ENCODE measurements around the gene DOCK4. TPM values are rescaled to one million over a fixed set of nuclear protein-coding genes. Genes with fewer than 3 reads are reported as not detected.

The DOCK4 gene
- total and polyA plus RNA-seq, 2 experiments from 2014 or later, result 2.1 to 5.0 TPM

DNA sequence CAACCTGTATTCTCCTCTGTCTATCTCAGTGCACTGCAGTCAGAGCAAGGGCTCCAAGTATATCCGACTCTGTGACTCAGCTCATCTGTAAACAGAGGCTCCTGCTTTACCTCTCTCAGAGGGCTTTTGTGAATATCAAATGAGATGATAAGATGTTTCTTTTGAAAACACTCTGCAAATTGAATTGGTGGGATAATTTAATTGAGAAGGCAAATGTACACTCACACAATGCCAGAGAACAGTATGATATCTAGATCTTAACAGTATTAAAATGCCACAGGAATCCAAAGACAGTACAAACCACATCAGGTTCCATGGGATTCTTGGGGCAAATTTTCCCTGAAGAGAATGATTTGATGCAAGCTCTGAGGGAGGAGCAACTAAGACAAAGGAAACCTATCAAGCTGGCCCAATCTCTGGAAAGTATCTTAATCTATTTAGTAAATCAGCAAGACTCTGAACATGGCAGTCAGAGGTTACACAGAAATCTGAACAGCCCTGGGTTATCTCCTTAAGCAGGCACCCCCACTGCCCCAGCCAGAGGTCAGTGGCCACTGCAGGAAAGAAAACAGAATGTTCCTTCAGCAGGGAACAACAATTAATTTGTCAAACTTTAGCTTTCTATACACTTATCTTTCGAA is 45.9 kb downstream of the DOCK4 start:
- Histone ChIP-seq H3K27me3 (replicated peaks; ENCODE audit: insufficient read depth) (no peaks in the 10 kb centered on the region), H3K27ac (no peak overlapping the region), H3K4me3 (no peak overlapping the region), H3K4me1 (ENCODE audit: insufficient read depth) (peaks cover 13% of the 10 kb centered on the region), H3K9me2 (ENCODE audit: insufficient read depth) (no peaks in the 10 kb centered on the region), H3F3A (ENCODE audit: insufficient read depth) (no peaks in the 10 kb centered on the region), H3K79me2 (ENCODE audit: insufficient read depth) (no peaks in the 10 kb centered on the region), H2AFZ (no peak overlapping the region), H3K4me2 (ENCODE audit: unreplicated experiment) (no peak overlapping the region), H3K36me3 (ENCODE audit: low read depth) (no peaks in the 10 kb centered on the region), H4K20me1 (ENCODE audit: insufficient read depth) (no peaks in the 10 kb centered on the region), H3K9me3 (ENCODE audit: low read depth) (no peaks in the 10 kb centered on the region), H3K9ac (no peak overlapping the region)
- WGBS, 2 experiments (ENCODE audit: low coverage in 1 of 2, low lambda C conversion rate in 2 of 2, missing lambda C conversion rate in 2 of 2), result 89 to 95% methylated on average over 2 of the region's 2 CpGs
- in situ Hi-C loops (cut with MboI), result no loop called here
- no peak for DNase-seq
- TF ChIP-seq EZH2phosphoT487 (IDR thresholded peaks at IDR 0.05; ENCODE audit: insufficient read depth, low read depth) (no peak), EZH2 (IDR thresholded peaks at IDR 0.05; ENCODE audit: insufficient read depth, poor library complexity, severe bottlenecking) (no peak)

DNA sequence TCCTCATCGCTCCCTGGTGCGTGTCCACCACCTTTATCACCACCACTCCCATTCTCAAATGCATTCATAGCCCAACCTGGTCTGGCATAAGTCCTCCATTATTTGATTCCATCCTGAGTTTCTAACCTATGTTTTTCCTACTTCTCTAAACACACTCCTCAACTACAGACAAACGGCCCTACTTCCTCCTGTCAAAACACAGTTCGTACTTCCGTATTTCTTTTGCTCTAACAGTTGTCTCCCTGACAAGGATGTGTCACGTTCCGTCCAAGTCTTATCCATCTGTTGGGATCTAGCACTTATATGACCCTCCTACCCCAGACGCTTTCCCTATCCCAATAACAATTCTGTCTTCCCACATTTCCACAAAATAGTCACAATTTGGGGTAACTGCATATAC is 46.8 kb downstream of the DOCK4 start:
- Histone ChIP-seq H3K9ac (no peak overlapping the region), H3K9me2 (ENCODE audit: insufficient read depth) (no peaks in the 10 kb centered on the region), H2AFZ (no peak overlapping the region), H3K4me1 (ENCODE audit: insufficient read depth) (peaks cover 13% of the 10 kb centered on the region), H3K4me3 (no peak overlapping the region), H3K9me3 (ENCODE audit: low read depth) (no peaks in the 10 kb centered on the region), H3K36me3 (ENCODE audit: low read depth) (no peaks in the 10 kb centered on the region), H3K27ac (no peak overlapping the region), H3K4me2 (ENCODE audit: unreplicated experiment) (no peak overlapping the region), H3K27me3 (replicated peaks; ENCODE audit: insufficient read depth) (no peaks in the 10 kb centered on the region), H3K79me2 (ENCODE audit: insufficient read depth) (no peaks in the 10 kb centered on the region), H4K20me1 (ENCODE audit: insufficient read depth) (no peaks in the 10 kb centered on the region), H3F3A (ENCODE audit: insufficient read depth) (no peaks in the 10 kb centered on the region)
- no peak for TF ChIP-seq EZH2phosphoT487 (IDR thresholded peaks at IDR 0.05; ENCODE audit: insufficient read depth, low read depth)
- TF ChIP-seq EZH2 (IDR thresholded peaks at IDR 0.05; ENCODE audit: insufficient read depth, poor library complexity, severe bottlenecking), result no peak
- in situ Hi-C loops (cut with MboI), result no loop called here
- no peak for DNase-seq
- WGBS, 2 experiments (ENCODE audit: low coverage in 1 of 2, low lambda C conversion rate in 2 of 2, missing lambda C conversion rate in 2 of 2), result 90 to 97% methylated on average over 8 of the region's 8 CpGs

DNA sequence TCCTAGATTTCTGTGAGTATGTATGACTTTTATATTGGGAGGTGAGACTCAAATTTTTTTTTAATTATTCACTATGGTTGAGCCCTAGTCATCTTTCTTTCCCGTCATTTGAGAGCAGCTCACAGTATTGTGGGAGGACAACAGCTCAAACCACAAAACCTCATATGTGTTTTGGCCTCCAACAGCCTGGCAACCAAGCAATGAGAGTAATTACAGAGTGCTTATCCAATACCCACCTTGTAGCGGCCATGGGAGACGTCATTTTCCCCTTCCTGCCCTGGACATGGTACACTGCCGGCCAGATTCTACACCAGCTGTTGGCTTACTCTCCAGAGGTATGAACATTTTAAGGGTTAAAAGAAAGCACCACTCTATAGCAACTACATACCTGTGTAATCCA is 49.1 kb downstream of the DOCK4 start:
- no peak overlapping the region for H3K4me3 ChIP-seq
- H3K9me3 ChIP-seq (ENCODE audit: low read depth), result no peaks in the 10 kb centered on the region
- in situ Hi-C loops (cut with MboI), result no loop called here
- no peak overlapping the region for H3K9ac ChIP-seq
- no peaks in the 10 kb centered on the region for H3K79me2 ChIP-seq (ENCODE audit: insufficient read depth)
- H3K4me2 ChIP-seq (ENCODE audit: unreplicated experiment), result no peak overlapping the region
- H3K4me1 ChIP-seq (ENCODE audit: insufficient read depth), result peaks cover 13% of the 10 kb centered on the region
- H4K20me1 ChIP-seq (ENCODE audit: insufficient read depth), result no peaks in the 10 kb centered on the region
- no peaks in the 10 kb centered on the region for H3K27me3 ChIP-seq (replicated peaks; ENCODE audit: insufficient read depth)
- H3K36me3 ChIP-seq (ENCODE audit: low read depth), result no peaks in the 10 kb centered on the region
- DNase-seq, result peak; percentile 84
- TF ChIP-seq EZH2phosphoT487 (IDR thresholded peaks at IDR 0.05; ENCODE audit: insufficient read depth, low read depth) (no peak), EZH2 (IDR thresholded peaks at IDR 0.05; ENCODE audit: insufficient read depth, poor library complexity, severe bottlenecking) (no peak)
- H3K9me2 ChIP-seq (ENCODE audit: insufficient read depth), result no peaks in the 10 kb centered on the region
- peak overlapping the region; percentile 25; the same call in 1 of the 2 replicates for H3K27ac ChIP-seq
- H3F3A ChIP-seq (ENCODE audit: insufficient read depth), result no peaks in the 10 kb centered on the region
- no peak overlapping the region for H2AFZ ChIP-seq
- WGBS, 2 experiments (ENCODE audit: low coverage in 1 of 2, low lambda C conversion rate in 2 of 2, missing lambda C conversion rate in 2 of 2), result 64 to 66% methylated on average over 4 of the region's 4 CpGs

DNA sequence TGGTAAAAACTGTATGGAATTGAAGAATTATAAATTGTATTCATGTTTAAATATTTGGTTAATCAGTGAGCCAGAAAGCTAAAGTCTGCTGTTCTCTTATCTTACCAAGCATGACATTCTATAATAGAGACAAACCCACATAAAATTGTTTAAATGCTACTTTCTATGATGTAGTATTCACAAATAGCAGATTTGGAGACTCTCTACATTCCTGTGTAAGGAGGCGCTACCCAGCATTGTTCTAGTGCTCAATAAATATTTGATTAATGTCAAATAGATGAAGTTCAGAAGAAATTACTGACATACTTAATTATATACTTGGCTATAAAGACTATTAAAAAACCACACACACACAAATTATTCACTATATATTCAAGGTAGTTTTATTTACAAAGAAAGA is 49.8 kb downstream of the DOCK4 start:
- Histone ChIP-seq H3K79me2 (ENCODE audit: insufficient read depth) (no peaks in the 10 kb centered on the region), H3K36me3 (ENCODE audit: low read depth) (no peaks in the 10 kb centered on the region), H3K4me1 (ENCODE audit: insufficient read depth) (peaks cover 13% of the 10 kb centered on the region), H3K9ac (no peak overlapping the region), H2AFZ (no peak overlapping the region), H3K27ac (no peak overlapping the region), H3K4me2 (ENCODE audit: unreplicated experiment) (no peak overlapping the region), H3K9me2 (ENCODE audit: insufficient read depth) (no peaks in the 10 kb centered on the region), H3K9me3 (ENCODE audit: low read depth) (no peaks in the 10 kb centered on the region), H4K20me1 (ENCODE audit: insufficient read depth) (no peaks in the 10 kb centered on the region), H3K27me3 (replicated peaks; ENCODE audit: insufficient read depth) (no peaks in the 10 kb centered on the region), H3K4me3 (no peak overlapping the region), H3F3A (ENCODE audit: insufficient read depth) (no peaks in the 10 kb centered on the region)
- 93 to 100% methylated on average over 1 of the region's 1 CpG for WGBS, 2 experiments (ENCODE audit: low coverage in 1 of 2, low lambda C conversion rate in 2 of 2, missing lambda C conversion rate in 2 of 2)
- in situ Hi-C loops (cut with MboI), result no loop called here
- TF ChIP-seq EZH2phosphoT487 (IDR thresholded peaks at IDR 0.05; ENCODE audit: insufficient read depth, low read depth) (no peak), EZH2 (IDR thresholded peaks at IDR 0.05; ENCODE audit: insufficient read depth, poor library complexity, severe bottlenecking) (no peak)
- DNase-seq, result no peak
